ENCODE data around the gene PROCA1. TPM values are rescaled to one million over a fixed set of nuclear protein-coding genes. Genes with fewer than 3 reads are reported as not detected.

PROCA1 gene
- total and polyA plus RNA-seq, 2 of the 13 experiments (the other 11 are each of a cell fraction or from before 2014, with no cell fraction given): 0.73 to 1.5 TPM

- TF ChIP-seq, protein P1, sequence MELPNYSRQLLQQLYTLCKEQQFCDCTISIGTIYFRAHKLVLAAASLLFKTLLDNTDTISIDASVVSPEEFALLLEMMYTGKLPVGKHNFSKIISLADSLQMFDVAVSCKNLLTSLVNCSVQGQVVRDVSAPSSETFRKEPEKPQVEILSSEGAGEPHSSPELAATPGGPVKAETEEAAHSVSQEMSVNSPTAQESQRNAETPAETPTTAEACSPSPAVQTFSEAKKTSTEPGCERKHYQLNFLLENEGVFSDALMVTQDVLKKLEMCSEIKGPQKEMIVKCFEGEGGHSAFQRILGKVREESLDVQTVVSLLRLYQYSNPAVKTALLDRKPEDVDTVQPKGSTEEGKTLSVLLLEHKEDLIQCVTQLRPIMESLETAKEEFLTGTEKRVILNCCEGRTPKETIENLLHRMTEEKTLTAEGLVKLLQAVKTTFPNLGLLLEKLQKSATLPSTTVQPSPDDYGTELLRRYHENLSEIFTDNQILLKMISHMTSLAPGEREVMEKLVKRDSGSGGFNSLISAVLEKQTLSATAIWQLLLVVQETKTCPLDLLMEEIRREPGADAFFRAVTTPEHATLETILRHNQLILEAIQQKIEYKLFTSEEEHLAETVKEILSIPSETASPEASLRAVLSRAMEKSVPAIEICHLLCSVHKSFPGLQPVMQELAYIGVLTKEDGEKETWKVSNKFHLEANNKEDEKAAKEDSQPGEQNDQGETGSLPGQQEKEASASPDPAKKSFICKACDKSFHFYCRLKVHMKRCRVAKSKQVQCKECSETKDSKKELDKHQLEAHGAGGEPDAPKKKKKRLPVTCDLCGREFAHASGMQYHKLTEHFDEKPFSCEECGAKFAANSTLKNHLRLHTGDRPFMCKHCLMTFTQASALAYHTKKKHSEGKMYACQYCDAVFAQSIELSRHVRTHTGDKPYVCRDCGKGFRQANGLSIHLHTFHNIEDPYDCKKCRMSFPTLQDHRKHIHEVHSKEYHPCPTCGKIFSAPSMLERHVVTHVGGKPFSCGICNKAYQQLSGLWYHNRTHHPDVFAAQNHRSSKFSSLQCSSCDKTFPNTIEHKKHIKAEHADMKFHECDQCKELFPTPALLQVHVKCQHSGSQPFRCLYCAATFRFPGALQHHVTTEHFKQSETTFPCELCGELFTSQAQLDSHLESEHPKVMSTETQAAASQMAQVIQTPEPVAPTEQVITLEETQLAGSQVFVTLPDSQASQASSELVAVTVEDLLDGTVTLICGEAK (IDR thresholded peaks at IDR 0.05): peak; percentile 34; the same call in 1 of the 2 replicates
- TF ChIP-seq, protein P1 (CRISPR knock-in tag; IDR thresholded peaks at IDR 0.05): no peak; the same call in 1 of the 2 replicates
- TF ChIP-seq, protein P2, sequence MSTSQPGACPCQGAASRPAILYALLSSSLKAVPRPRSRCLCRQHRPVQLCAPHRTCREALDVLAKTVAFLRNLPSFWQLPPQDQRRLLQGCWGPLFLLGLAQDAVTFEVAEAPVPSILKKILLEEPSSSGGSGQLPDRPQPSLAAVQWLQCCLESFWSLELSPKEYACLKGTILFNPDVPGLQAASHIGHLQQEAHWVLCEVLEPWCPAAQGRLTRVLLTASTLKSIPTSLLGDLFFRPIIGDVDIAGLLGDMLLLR (CRISPR knock-in tag; IDR thresholded peaks at IDR 0.05): no peak
- TF ChIP-seq ARNTL (CRISPR knock-in tag; IDR thresholded peaks at IDR 0.05) (peak; percentile 39; the same call in 1 of the 2 replicates), ZFP37 (CRISPR knock-in tag; IDR thresholded peaks at IDR 0.05; ENCODE audit: borderline replicate concordance) (no peak; the same call in 1 of the 2 replicates), JUNB (CRISPR knock-in tag; IDR thresholded peaks at IDR 0.05; ENCODE audit: borderline replicate concordance) (no peak), BHLHE40 (IDR thresholded peaks at IDR 0.05; ENCODE audit: low read length) (no peak), PATZ1 (CRISPR knock-in tag; IDR thresholded peaks at IDR 0.05) (peak; percentile 76), GMEB1 (CRISPR knock-in tag; IDR thresholded peaks at IDR 0.05; ENCODE audit: borderline replicate concordance) (peak; percentile 99), ZNF792 (CRISPR knock-in tag; IDR thresholded peaks at IDR 0.05) (peak; percentile 44; the same call in 1 of the 2 replicates), ZNF382 (CRISPR knock-in tag; IDR thresholded peaks at IDR 0.05; ENCODE audit: borderline replicate concordance) (no peak), PPARG (CRISPR knock-in tag; conservative IDR thresholded peaks at IDR 0.05) (0 out of 2 replicates have a peak, but pooled peaks have one; percentile 39), IKZF4 (CRISPR knock-in tag; IDR thresholded peaks at IDR 0.05; ENCODE audit: borderline replicate concordance, low read depth, not compliant biosample characterization) (no peak)
- TF ChIP-seq, protein P3, sequence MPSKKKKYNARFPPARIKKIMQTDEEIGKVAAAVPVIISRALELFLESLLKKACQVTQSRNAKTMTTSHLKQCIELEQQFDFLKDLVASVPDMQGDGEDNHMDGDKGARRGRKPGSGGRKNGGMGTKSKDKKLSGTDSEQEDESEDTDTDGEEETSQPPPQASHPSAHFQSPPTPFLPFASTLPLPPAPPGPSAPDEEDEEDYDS (CRISPR knock-in tag; IDR thresholded peaks at IDR 0.05): peak; percentile 52; the same call in 1 of the 2 replicates
Observed at GRCh38 chr17:28661635-28662526, 49.8 kb downstream of the PROCA1 start, which contains the start of the genes SDF2 and SUPT6H (continued).

Measured in HepG2 (cell line).